Fibroblast of mammary gland (primary cell): Measurements from ENCODE around the gene NDC80.

Experiments
- DNase-seq: peaks from one replicate; pipeline ENCODE4 v3.0.0-alpha.2; 2010; ENCODE audit warnings: low read depth
- H3K4me3 ChIP-seq: 2 replicates; pipeline ENCODE4 v1.5.1; 2011; ENCODE audit warnings: low read depth, mild to moderate bottlenecking, low read length, moderate library complexity; ENCODE audit not compliant: control insufficient read depth
- CTCF ChIP-seq: conservative IDR thresholded peaks from 2 replicates; pipeline ENCODE4 v1.5.1; 2011; ENCODE audit warnings: low read depth, low read length, inconsistent platforms; ENCODE audit not compliant: control insufficient read depth, insufficient read depth

The NDC80 gene

GRCh38 chr18:2629003-2629402 lies 57.6 kb downstream of the NDC80 start:
- TF ChIP-seq CTCF = no peak
- no peak for DNase-seq

GRCh38 chr18:2635586-2635985 lies 64.2 kb downstream of the NDC80 start:
- DNase-seq = no peak
- H3K4me3 ChIP-seq = no peak overlapping the region

More at GRCh38 chr18:2629003-2629402, 57.6 kb downstream of the NDC80 start:
- H3K4me3 ChIP-seq = no peak overlapping the region

GRCh38 chr18:2636126-2636631 lies 64.8 kb downstream of the NDC80 start:
- no peak overlapping the region for H3K4me3 ChIP-seq
- DNase-seq = no peak
- TF ChIP-seq CTCF = no peak

More at GRCh38 chr18:2635586-2635985, 64.2 kb downstream of the NDC80 start:
- no peak for TF ChIP-seq CTCF

GRCh38 chr18:2641638-2642037 lies 70.3 kb downstream of the NDC80 start:
- no peak overlapping the region for H3K4me3 ChIP-seq
- peak; percentile 30 for DNase-seq
- TF ChIP-seq CTCF = no peak

GRCh38 chr18:2642771-2643170 lies 71.4 kb downstream of the NDC80 start:
- H3K4me3 ChIP-seq = no peak overlapping the region
- TF ChIP-seq CTCF = no peak
- DNase-seq = no peak

- H3K4me3 ChIP-seq = no peak overlapping the region
- DNase-seq = no peak
- no peak for TF ChIP-seq CTCF
Measured at GRCh38 chr18:2644535-2644934, 73.2 kb downstream of the NDC80 start.

GRCh38 chr18:2651981-2652380 lies 80.6 kb downstream of the NDC80 start:
- DNase-seq = no peak
- H3K4me3 ChIP-seq = no peak overlapping the region
- no peak for TF ChIP-seq CTCF
